OCI-LY3 (cell line): ENCODE measurements around the gene NPC1L1.
"Not testable (repeated sequence)": the region's sequence is repeated elsewhere in the genome, so short reads cannot be mapped to it uniquely, and the experiment has no call there.

ENCODE experiments used
- H2AFZ ChIP-seq: fragments of 200-600, 300-600 bp; shearing (Covaris generic); 2 replicates; pipeline ENCODE4 v1.6.0; 2014; ENCODE audit warnings: antibody characterized with exemption, low read depth, low read length
- H3K27ac ChIP-seq: fragments of 200-600, 300-600 bp; sonication (generic); 2 replicates; pipeline ENCODE4 v1.5.1; 2014; ENCODE audit warnings: mild to moderate bottlenecking, low read length, moderate library complexity, mixed read lengths
- H3K27me3 ChIP-seq: fragments of 200-600, 300-600 bp; sonication (generic); 2 replicates; pipeline ENCODE4 v1.6.1; 2014; ENCODE audit warnings: low read depth, low read length, mixed read lengths
- H3K36me3 ChIP-seq: fragments of 200-600, 300-600 bp; sonication (generic); replicated peaks from 2 replicates; pipeline ENCODE3; 2014; ENCODE audit warnings: low read depth, low read length, mixed read lengths
- H3K4me1 ChIP-seq: fragments of 300-600, 200-600 bp; sonication (generic); 2 replicates; pipeline ENCODE4 v1.6.1; 2014; ENCODE audit warnings: low read length, mixed read lengths
- H3K4me2 ChIP-seq: fragments of 200-600, 300-600 bp; sonication (generic); 2 replicates; pipeline ENCODE4 v1.6.1; 2014; ENCODE audit warnings: low read length, mixed read lengths
- H3K4me3 ChIP-seq: fragments of 300-600, 200-600 bp; sonication (generic); 2 replicates; pipeline ENCODE4 v1.5.1; 2014; ENCODE audit warnings: antibody characterized with exemption, mild to moderate bottlenecking, low read length, moderate library complexity
- H3K79me2 ChIP-seq: fragments of 300-600, 200-600 bp; shearing (Covaris generic); 2 replicates; pipeline ENCODE4 v1.6.1; 2014; ENCODE audit warnings: mild to moderate bottlenecking, low read length, mixed read lengths
- H3K9ac ChIP-seq: fragments of 300-600, 200-600 bp; shearing (Covaris generic); 2 replicates; pipeline ENCODE4 v1.6.0; 2014; ENCODE audit warnings: mild to moderate bottlenecking, low read length, moderate library complexity
- H3K9me3 ChIP-seq: fragments of 200-600, 300-600 bp; shearing (Covaris generic); 2 replicates; pipeline ENCODE4 v1.6.1; 2014; ENCODE audit warnings: low read length, mixed read lengths; ENCODE audit not compliant: insufficient read depth
- H4K20me1 ChIP-seq: fragments of 200-600, 300-600 bp; sonication (generic); 2 replicates; pipeline ENCODE4 v1.6.1; 2016; ENCODE audit warnings: low read length, mixed read lengths; ENCODE audit not compliant: insufficient read depth
- CTCF ChIP-seq: fragments of 200-600, 300-600 bp; sonication (generic); IDR thresholded peaks from 2 replicates; pipeline ENCODE4 v1.5.1; 2014; ENCODE audit warnings: antibody characterized with exemption, low read length, low read depth
- EZH2phosphoT487 ChIP-seq: fragments of 200-600 bp; shearing (Covaris generic); IDR thresholded peaks from 2 replicates; pipeline ENCODE4 v1.6.1; 2018; ENCODE audit warnings: antibody characterized with exemption, mixed run types, low read depth

NPC1L1 gene

GRCh38 chr7:44511236-44511635 lies 29.9 kb downstream of the NPC1L1 start:
- no peak overlapping the region for H3K4me2 ChIP-seq
- TF ChIP-seq CTCF = no peak
- TF ChIP-seq EZH2phosphoT487 = no peak

GRCh38 chr7:44508328-44509030 lies 32.7 kb downstream of the NPC1L1 start:
- Histone ChIP-seq H3K27ac (peak overlapping the region; percentile 52), H3K4me2 (peak overlapping the region; percentile 5; the same call in 1 of the 2 replicates), H3K4me1 (peaks cover 10% of the 10 kb centered on the region), H3K36me3 (no peaks in the 10 kb centered on the region), H2AFZ (peak overlapping the region; percentile 40; the same call in 1 of the 2 replicates), H3K9me3 (no peaks in the 10 kb centered on the region), H3K27me3 (no peaks in the 10 kb centered on the region), H3K79me2 (no peaks in the 10 kb centered on the region), H3K9ac (no peak overlapping the region), H3K4me3 (no peak overlapping the region), H4K20me1 (no peaks in the 10 kb centered on the region)
- TF ChIP-seq EZH2phosphoT487 (no peak), CTCF (no peak)

More at GRCh38 chr7:44511236-44511635, 29.9 kb downstream of the NPC1L1 start:
- Histone ChIP-seq H3K27me3 (no peaks in the 10 kb centered on the region), H4K20me1 (no peaks in the 10 kb centered on the region), H3K27ac (no peak overlapping the region), H3K9me3 (no peaks in the 10 kb centered on the region), H3K9ac (no peak overlapping the region), H3K4me1 (peaks cover 10% of the 10 kb centered on the region), H3K4me3 (no peak overlapping the region), H2AFZ (no peak overlapping the region), H3K79me2 (no peaks in the 10 kb centered on the region), H3K36me3 (no peaks in the 10 kb centered on the region)

- H3K27ac ChIP-seq, H2AFZ ChIP-seq, H3K9me3 ChIP-seq, H3K36me3 ChIP-seq, H3K4me3 ChIP-seq, H3K27me3 ChIP-seq, H3K79me2 ChIP-seq, H3K9ac ChIP-seq, H4K20me1 ChIP-seq, H3K4me2 ChIP-seq: not testable (repeated sequence)
- peaks cover 10% of the 10 kb centered on the region for H3K4me1 ChIP-seq
Observed at GRCh38 chr7:44506592-44507288, 34.4 kb downstream of the NPC1L1 start.

- H3K27ac ChIP-seq = no peak overlapping the region
- no peak overlapping the region for H3K4me3 ChIP-seq
- no peak for TF ChIP-seq EZH2phosphoT487
- TF ChIP-seq CTCF = no peak
- no peaks in the 10 kb centered on the region for H3K79me2 ChIP-seq
- H3K4me2 ChIP-seq = no peak overlapping the region
- H3K36me3 ChIP-seq = no peaks in the 10 kb centered on the region
- H3K27me3 ChIP-seq = no peaks in the 10 kb centered on the region
- no peak overlapping the region for H3K9ac ChIP-seq
- no peaks in the 10 kb centered on the region for H3K9me3 ChIP-seq
- no peak overlapping the region for H2AFZ ChIP-seq
- H4K20me1 ChIP-seq = no peaks in the 10 kb centered on the region
- H3K4me1 ChIP-seq = peaks cover 10% of the 10 kb centered on the region
Observed at GRCh38 chr7:44505595-44505994, 35.5 kb downstream of the NPC1L1 start.
